SKM-1 (cell line): ENCODE measurements around the gene CDC34.
"Not testable (repeated sequence)": the region's sequence is repeated elsewhere in the genome, so short reads cannot be mapped to it uniquely, and the experiment has no call there.

ENCODE experiments used
- DNase-seq: peaks from one replicate; lab custom pipeline; 2025; ENCODE audit not compliant: unreplicated experiment; lab: John Stamatoyannopoulos, UW

The CDC34 gene

GRCh38 chr19:572743-573518 lies 41.4 kb downstream of the CDC34 start:
- DNase-seq, result no peak

- no peak for DNase-seq
These were observed 41.9 kb downstream of the CDC34 start for GRCh38 chr19:573519-573825.

- no peak for DNase-seq
These were observed 43.3 kb downstream of the CDC34 start for GRCh38 chr19:574658-575526.

GRCh38 chr19:575527-576506 lies 44.3 kb downstream of the CDC34 start:
- DNase-seq, result no peak

GRCh38 chr19:576768-577438 lies 45.3 kb downstream of the CDC34 start:
- DNase-seq, result no peak

GRCh38 chr19:577439-578392 lies 46.2 kb downstream of the CDC34 start:
- DNase-seq, result no peak

- no peak for DNase-seq
These were observed 47.7 kb downstream of the CDC34 start for GRCh38 chr19:579111-579841.

- no peak for DNase-seq
These were observed 48.2 kb downstream of the CDC34 start for GRCh38 chr19:579842-580155.

GRCh38 chr19:580274-580835 lies 48.8 kb downstream of the CDC34 start:
- no peak for DNase-seq

GRCh38 chr19:581399-582111 lies 50.0 kb downstream of the CDC34 start:
- no peak for DNase-seq

- no peak for DNase-seq
These were observed 51.1 kb downstream of the CDC34 start for GRCh38 chr19:582497-583197.

- DNase-seq, result no peak
These were observed 51.8 kb downstream of the CDC34 start for GRCh38 chr19:583198-583967.

- DNase-seq, result no peak
These were observed 52.3 kb downstream of the CDC34 start for GRCh38 chr19:583968-584239.

GRCh38 chr19:584240-585001 lies 52.9 kb downstream of the CDC34 start:
- no peak for DNase-seq

- not testable (repeated sequence) for DNase-seq
These were observed 53.6 kb downstream of the CDC34 start for GRCh38 chr19:585146-585545.

- DNase-seq, result no peak
These were observed 54.1 kb downstream of the CDC34 start for GRCh38 chr19:585551-586110.
